Activated B cell treated with CpG ODN at 0.5 μM for 24 hours (primary cell): ENCODE results near the gene TPPP. TPM values are rescaled to one million over a fixed set of nuclear protein-coding genes. Genes with fewer than 3 reads are reported as not detected.

Source experiments
- ATAC-seq: fragments of 200-7000 bp; cut with Tn5 transposase; one replicate; pipeline ENCODE4 v1.10.0; 2021; ENCODE audit warnings: low read depth, mild to moderate bottlenecking, moderate library complexity
- CTCF ChIA-PET: fragments of 350-600 bp; sonication (Branson Sonifier 250); formaldehyde crosslinking; loops from one replicate; lab custom pipeline; 2021; ENCODE audit warnings: antibody characterized with exemption; lab: Charles Lee
- POLR2A ChIA-PET: fragments of 350-600 bp; sonication (Branson Sonifier 250); formaldehyde crosslinking; loops from one replicate; lab custom pipeline; 2021; ENCODE audit warnings: antibody characterized with exemption; lab: Charles Lee
- DNase-seq: peaks from one replicate; pipeline ENCODE4 v3.0.0; 2022
- H3K27ac Mint-ChIP-seq: one replicate; pipeline ENCODE4 v1.8.0; 2020; ENCODE audit warnings: mixed read lengths
- H3K27me3 Mint-ChIP-seq: one replicate; pipeline ENCODE4 v1.8.0; 2021; ENCODE audit warnings: mixed read lengths
- H3K36me3 Mint-ChIP-seq: one replicate; pipeline ENCODE4 v1.8.0; 2021; ENCODE audit warnings: low read depth, mixed read lengths
- H3K4me1 Mint-ChIP-seq: one replicate; pipeline ENCODE4 v1.8.0; 2021; ENCODE audit warnings: mixed read lengths
- H3K4me3 Mint-ChIP-seq: one replicate; pipeline ENCODE4 v1.8.0; 2020; ENCODE audit warnings: mild to moderate bottlenecking, mixed read lengths
- H3K9me3 Mint-ChIP-seq: one replicate; pipeline ENCODE4 v1.8.0; 2020; ENCODE audit warnings: mixed read lengths
- intact Hi-C: fragments of 100-400 bp; cut with micrococcal nuclease; formaldehyde crosslinking; loops from one replicate; pipeline ENCODE4 v1.15.1; 2024
- total RNA-seq: library from RNA; stranded (reverse); gene quantifications from 2 replicates; pipeline ENCODE4 v1.2.3, GENCODE V29; 2022
- TF ChIP-seq, protein P1 (sequence below): fragments of 200-600 bp; IDR thresholded peaks from one replicate; pipeline ENCODE4 v1.8.0; 2022; ENCODE audit warnings: antibody characterized with exemption, mild to moderate bottlenecking

TPPP gene
- total RNA-seq, 1 donor from 2014 or later = 0.04 TPM

DNA sequence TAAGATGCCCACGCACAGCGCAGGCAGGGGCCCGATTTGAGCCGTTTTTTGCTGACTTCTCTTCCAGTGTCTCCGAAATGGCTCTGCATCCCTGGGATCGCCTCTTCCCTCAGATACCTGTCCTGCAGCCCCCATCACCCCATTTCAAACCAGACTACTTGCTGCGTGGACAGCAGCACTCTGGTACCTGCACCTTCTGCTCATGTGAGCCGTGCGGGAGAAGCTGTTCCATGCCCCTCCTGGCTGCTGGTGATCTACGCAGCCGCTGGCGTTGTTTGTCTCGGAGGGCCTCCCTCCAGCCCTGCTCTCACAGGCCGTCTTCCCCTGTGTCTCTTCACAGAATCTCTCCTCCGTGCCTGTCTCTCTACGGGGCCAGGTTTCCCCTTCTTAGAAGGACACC is 67.6 kb downstream of the TPPP start:
- Mint-ChIP-seq H3K4me3 (no peak overlapping the region), H3K27me3 (no peaks in the 10 kb centered on the region), H3K9me3 (no peaks in the 10 kb centered on the region), H3K36me3 (peaks cover 44% of the 10 kb centered on the region), H3K27ac (no peak overlapping the region), H3K4me1 (no peaks in the 10 kb centered on the region)
- POLR2A ChIA-PET = no interaction called here
- CTCF ChIA-PET = no interaction called here
- intact Hi-C loops = no loop called here
- no peak for DNase-seq
- no peak for ATAC-seq
- TF ChIP-seq, protein P1, sequence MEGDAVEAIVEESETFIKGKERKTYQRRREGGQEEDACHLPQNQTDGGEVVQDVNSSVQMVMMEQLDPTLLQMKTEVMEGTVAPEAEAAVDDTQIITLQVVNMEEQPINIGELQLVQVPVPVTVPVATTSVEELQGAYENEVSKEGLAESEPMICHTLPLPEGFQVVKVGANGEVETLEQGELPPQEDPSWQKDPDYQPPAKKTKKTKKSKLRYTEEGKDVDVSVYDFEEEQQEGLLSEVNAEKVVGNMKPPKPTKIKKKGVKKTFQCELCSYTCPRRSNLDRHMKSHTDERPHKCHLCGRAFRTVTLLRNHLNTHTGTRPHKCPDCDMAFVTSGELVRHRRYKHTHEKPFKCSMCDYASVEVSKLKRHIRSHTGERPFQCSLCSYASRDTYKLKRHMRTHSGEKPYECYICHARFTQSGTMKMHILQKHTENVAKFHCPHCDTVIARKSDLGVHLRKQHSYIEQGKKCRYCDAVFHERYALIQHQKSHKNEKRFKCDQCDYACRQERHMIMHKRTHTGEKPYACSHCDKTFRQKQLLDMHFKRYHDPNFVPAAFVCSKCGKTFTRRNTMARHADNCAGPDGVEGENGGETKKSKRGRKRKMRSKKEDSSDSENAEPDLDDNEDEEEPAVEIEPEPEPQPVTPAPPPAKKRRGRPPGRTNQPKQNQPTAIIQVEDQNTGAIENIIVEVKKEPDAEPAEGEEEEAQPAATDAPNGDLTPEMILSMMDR = no peak

GRCh38 chr5:624951-625230 is 68.3 kb downstream of the TPPP start:
- no peak overlapping the region for H3K27ac Mint-ChIP-seq
- TF ChIP-seq, protein P1 = no peak
- no peaks in the 10 kb centered on the region for H3K4me1 Mint-ChIP-seq
- H3K27me3 Mint-ChIP-seq = no peaks in the 10 kb centered on the region
- no peak overlapping the region for H3K4me3 Mint-ChIP-seq
- H3K9me3 Mint-ChIP-seq = no peaks in the 10 kb centered on the region
- intact Hi-C loops = no loop called here
- DNase-seq = no peak
- peaks cover 50% of the 10 kb centered on the region for H3K36me3 Mint-ChIP-seq
- POLR2A ChIA-PET = no interaction called here
- CTCF ChIA-PET = no interaction called here
- no peak for ATAC-seq

DNA sequence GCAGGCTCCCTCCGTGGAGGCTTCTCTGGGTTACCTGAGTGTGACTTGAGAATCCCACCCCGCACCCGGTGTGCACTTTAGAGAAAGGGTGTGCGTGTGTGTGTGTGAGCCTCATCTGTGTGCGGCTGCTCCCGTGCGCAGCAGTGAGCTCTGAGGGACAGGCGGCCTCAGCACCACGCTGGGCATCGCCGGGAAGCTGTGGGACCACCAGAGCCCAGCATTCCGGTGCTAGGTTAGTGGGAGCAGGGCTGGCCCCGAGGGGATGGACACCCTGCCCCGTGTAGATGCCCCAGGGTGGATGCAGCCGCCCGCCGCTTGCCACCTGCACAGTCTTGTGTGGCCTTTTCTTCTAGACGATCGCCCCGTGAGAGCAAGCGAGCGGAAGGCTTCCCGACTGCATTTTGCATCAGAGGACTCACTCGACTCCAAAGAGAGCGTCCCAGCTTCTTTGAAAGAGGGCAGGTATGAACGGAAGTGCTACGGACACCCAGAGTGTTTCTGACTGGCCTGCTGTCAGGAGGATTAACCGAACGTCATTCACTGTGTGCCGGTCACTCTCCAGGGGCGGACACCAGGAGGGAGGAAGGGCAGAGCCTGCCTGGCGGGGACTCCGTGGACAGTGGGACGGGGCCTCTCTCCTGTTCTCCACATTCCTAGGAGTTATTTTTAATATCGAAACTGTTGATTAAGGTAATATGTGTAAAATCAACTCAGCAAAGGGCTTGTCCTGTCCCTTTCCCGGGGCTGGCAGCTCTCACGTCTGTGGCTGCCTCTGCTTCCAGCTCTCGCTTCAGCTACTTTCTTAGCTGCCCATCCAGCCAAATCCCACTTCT is 68.8 kb downstream of the TPPP start:
- Mint-ChIP-seq H3K27ac (no peak overlapping the region), H3K27me3 (no peaks in the 10 kb centered on the region), H3K36me3 (peaks cover 56% of the 10 kb centered on the region), H3K4me3 (no peak overlapping the region), H3K9me3 (no peaks in the 10 kb centered on the region), H3K4me1 (no peaks in the 10 kb centered on the region)
- intact Hi-C loops = no loop called here
- ATAC-seq (no peak), DNase-seq (no peak)
- CTCF ChIA-PET = no interaction called here
- TF ChIP-seq, protein P1 = no peak
- POLR2A ChIA-PET = no interaction called here

- intact Hi-C loops = no loop called here
- Mint-ChIP-seq H3K4me3 (no peak overlapping the region), H3K36me3 (peaks cover 60% of the 10 kb centered on the region), H3K9me3 (no peaks in the 10 kb centered on the region), H3K27me3 (no peaks in the 10 kb centered on the region), H3K4me1 (no peaks in the 10 kb centered on the region), H3K27ac (no peak overlapping the region)
- ATAC-seq (no peak), DNase-seq (no peak)
- TF ChIP-seq, protein P1 = no peak
- ChIA-PET POLR2A (no interaction called here), CTCF (no interaction called here)
These were observed 69.6 kb downstream of the TPPP start for GRCh38 chr5:623531-623930.

DNA sequence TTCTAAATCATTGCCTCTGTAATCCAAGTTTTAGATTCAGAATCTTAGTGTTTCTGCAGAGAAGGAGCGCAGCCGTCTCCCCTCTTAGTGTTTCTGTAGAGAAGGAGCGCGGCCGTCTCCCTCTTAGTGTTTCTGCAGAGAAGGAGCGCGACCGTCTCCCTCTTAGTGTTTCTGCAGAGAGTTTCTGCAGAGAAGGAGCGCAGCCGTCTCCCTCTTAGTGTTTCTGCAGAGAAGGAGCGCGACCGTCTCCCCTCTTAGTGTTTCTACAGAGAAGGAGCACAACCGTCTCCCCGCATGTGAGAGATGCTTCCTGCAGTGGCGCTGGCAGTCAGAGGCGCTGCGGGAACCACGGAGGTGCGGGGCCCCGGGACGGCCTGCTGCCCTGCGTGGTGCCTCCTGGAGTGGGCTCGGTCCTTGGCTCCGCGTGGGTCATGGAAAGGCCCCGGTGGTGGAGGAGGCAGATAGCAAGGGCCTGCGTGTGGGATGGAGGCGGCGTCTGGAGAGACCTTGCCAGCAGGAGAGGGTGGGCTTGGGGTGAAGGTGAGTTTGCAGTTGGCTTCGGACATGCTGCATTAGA is 70.1 kb downstream of the TPPP start:
- intact Hi-C loops = no loop called here

More for the DNA sequence above, 70.1 kb downstream of the TPPP start:
- Mint-ChIP-seq H3K36me3 (peaks cover 63% of the 10 kb centered on the region), H3K4me3 (no peak overlapping the region), H3K9me3 (no peaks in the 10 kb centered on the region), H3K27me3 (no peaks in the 10 kb centered on the region), H3K4me1 (no peaks in the 10 kb centered on the region), H3K27ac (no peak overlapping the region)
- TF ChIP-seq, protein P1 = no peak
- CTCF ChIA-PET = no interaction called here
- ATAC-seq = no peak
- DNase-seq = no peak
- POLR2A ChIA-PET = no interaction called here
